ENCODE data around the gene TKFC.
"Not testable (repeated sequence)": the region's sequence is repeated elsewhere in the genome, so short reads cannot be mapped to it uniquely, and the experiment has no call there.

The TKFC gene

DNA sequence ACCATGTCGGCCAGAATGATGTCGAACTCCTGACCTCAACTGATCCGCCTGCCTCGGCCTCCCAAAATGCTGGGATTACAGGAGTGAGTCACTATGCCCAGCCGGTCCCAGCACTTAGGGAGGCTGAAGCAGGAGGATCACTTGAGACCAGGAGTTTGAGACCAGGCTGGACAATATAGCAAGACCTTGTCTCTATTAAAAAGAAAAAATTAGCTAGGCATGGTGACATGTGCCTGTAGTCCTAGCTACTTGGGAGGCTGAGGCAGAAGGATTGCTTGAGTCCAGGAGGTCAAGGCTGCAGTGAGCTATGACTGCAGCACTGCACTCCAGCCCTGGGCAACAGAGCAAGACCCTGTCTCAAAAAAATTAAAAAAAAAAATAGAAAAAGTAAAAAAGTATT is 50.8 kb downstream of the TKFC start:
- not testable (repeated sequence) for H3K4me3 ChIP-seq (ENCODE audit: insufficient read depth, low read depth, low read length); H3K27ac ChIP-seq (ENCODE audit: insufficient read depth, low read depth, low read length, poor library complexity, severe bottlenecking); H3K9me3 ChIP-seq (ENCODE audit: control insufficient read depth, low read length); H3K27me3 ChIP-seq (ENCODE audit: control insufficient read depth, insufficient read depth, low read length, poor library complexity, severe bottlenecking); H3K4me1 ChIP-seq (ENCODE audit: control insufficient read depth, insufficient read depth, low read length); H3K36me3 ChIP-seq (ENCODE audit: control insufficient read depth, insufficient read depth, low read length)
- WGBS, 2 experiments: 90 to 94% methylated on average over 5 of the region's 5 CpGs

DNA sequence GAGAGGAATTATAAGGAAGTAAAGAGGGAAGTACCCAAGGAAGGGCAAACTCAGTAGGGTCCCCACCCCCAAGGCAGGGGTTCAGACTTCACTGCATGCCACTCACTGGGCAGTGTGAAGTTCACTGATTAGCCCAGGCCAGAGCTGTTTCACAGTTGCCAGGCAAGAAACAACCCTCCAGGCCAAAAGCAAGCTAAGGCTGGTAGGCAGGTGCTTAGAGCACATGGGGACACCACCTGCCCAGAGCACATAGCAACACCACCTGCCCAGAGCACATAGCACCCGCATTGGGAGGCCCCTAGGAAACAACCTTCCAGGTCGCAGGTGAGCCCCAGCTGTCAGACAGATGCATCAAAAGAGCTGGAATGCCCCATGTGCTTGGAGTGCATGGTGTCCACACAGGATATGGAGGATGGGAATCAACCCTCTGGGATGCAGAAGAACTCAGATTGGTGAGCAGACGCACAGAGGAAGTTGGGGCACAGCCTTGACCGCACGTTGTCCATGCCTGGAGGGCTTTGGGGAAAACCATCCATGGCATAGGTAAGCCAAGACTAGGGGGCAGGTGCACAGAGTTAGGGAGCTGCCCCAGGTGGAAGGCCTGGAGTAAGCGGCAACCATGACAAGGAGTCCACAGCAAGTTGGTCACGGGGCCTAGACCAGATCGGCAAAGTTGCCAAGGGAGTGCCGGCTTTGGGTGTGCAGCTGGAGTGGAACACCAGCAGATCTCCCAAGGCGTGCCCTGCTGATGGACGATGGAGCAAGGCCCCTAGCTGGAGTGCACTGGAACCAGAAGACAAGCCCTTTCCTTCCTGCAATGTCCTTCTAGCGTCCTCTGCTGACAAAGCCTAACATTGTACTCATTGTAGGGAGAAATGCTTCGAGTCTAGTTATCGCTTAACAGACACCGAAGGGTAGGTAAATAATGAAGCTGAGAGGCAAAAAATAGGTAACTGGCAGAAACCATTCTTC is 51.5 kb downstream of the TKFC start:
- Histone ChIP-seq H3K27me3 (ENCODE audit: control insufficient read depth, insufficient read depth, low read length, poor library complexity, severe bottlenecking) (no peaks in the 10 kb centered on the region), H3K36me3 (ENCODE audit: control insufficient read depth, insufficient read depth, low read length) (no peaks in the 10 kb centered on the region), H3K9me3 (ENCODE audit: control insufficient read depth, low read length) (no peaks in the 10 kb centered on the region), H3K4me3 (ENCODE audit: insufficient read depth, low read depth, low read length) (no peak overlapping the region), H3K4me1 (ENCODE audit: control insufficient read depth, insufficient read depth, low read length) (no peaks in the 10 kb centered on the region), H3K27ac (ENCODE audit: insufficient read depth, low read depth, low read length, poor library complexity, severe bottlenecking) (no peak overlapping the region)
- 92 to 95% methylated on average over 15 of the region's 15 CpGs for WGBS, 2 experiments

DNA sequence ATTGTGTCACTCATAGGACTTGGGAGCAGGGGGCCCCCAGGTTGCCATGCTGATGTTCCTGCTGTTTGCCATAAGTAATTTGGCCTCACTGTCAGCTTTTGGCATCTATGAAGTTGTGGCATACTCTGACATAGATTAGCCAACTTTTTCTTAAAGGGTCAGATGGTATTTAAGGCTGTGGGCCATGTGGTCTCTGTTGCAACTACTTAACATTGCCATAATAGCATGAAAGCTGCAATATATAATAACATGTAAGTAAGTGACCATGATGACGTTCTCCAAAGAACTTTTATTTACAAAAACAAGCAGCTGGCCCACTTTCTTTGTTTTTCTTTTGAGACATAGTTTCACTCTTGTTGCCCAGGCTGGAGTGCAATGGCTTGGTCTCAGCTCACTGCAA is 57.1 kb downstream of the TKFC start:
- H3K36me3 ChIP-seq (ENCODE audit: control insufficient read depth, insufficient read depth, low read length): peaks cover 4% of the 10 kb centered on the region
- H3K27me3 ChIP-seq (ENCODE audit: control insufficient read depth, insufficient read depth, low read length, poor library complexity, severe bottlenecking): no peaks in the 10 kb centered on the region
- no peak overlapping the region for H3K4me3 ChIP-seq (ENCODE audit: insufficient read depth, low read depth, low read length)
- H3K27ac ChIP-seq (ENCODE audit: insufficient read depth, low read depth, low read length, poor library complexity, severe bottlenecking): no peak overlapping the region
- no peaks in the 10 kb centered on the region for H3K4me1 ChIP-seq (ENCODE audit: control insufficient read depth, insufficient read depth, low read length)
- H3K9me3 ChIP-seq (ENCODE audit: control insufficient read depth, low read length): no peaks in the 10 kb centered on the region
- 83 to 93% methylated on average over 1 of the region's 1 CpG for WGBS, 2 experiments

DNA sequence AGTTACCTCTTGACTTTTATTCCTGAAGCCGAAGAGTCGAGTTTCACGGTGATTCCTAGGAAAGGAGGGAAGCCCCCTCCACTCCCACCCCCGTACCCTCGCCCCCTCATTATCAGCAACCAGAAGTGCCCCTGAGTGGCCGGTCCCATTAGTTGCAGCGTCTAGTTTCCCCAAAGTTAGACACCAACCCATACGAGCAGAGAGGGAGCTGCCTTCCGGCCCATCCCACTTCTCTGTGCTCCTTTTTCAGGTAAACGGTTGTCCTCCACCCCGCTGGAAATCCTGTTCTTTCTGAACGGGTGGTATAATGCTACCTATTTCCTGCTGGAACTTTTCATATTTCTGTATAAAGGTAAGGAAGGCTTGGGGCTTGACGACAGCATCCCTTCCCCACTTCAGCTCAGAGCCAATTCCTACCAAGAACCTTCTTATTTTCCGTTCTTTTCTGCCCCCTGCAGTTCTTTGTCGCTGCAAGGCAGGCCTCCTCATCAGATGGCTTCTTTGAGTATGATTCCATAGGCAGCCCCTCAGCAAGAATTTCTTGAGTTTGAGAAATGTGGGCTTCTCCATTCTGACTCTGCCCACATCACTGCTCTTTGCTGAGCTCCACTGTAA is 60.1 kb downstream of the TKFC start:
- H3K27me3 ChIP-seq (ENCODE audit: control insufficient read depth, insufficient read depth, low read length, poor library complexity, severe bottlenecking): no peaks in the 10 kb centered on the region
- peak overlapping the region; percentile 93 for H3K4me3 ChIP-seq (ENCODE audit: insufficient read depth, low read depth, low read length)
- 7 to 11% methylated on average over 15 of the region's 15 CpGs for WGBS, 2 experiments
- H3K9me3 ChIP-seq (ENCODE audit: control insufficient read depth, low read length): no peaks in the 10 kb centered on the region
- H3K4me1 ChIP-seq (ENCODE audit: control insufficient read depth, insufficient read depth, low read length): no peaks in the 10 kb centered on the region
- peaks cover 20% of the 10 kb centered on the region for H3K36me3 ChIP-seq (ENCODE audit: control insufficient read depth, insufficient read depth, low read length)
- no peak overlapping the region for H3K27ac ChIP-seq (ENCODE audit: insufficient read depth, low read depth, low read length, poor library complexity, severe bottlenecking)
